NCI-H1105 (cell line): ENCODE measurements around the gene TSPAN18.
"Not testable (repeated sequence)": the region's sequence is repeated elsewhere in the genome, so short reads cannot be mapped to it uniquely, and the experiment has no call there.

Experiments
- DNase-seq: peaks from one replicate; lab custom pipeline; 2025; lab: John Stamatoyannopoulos, UW

Gene TSPAN18

DNA sequence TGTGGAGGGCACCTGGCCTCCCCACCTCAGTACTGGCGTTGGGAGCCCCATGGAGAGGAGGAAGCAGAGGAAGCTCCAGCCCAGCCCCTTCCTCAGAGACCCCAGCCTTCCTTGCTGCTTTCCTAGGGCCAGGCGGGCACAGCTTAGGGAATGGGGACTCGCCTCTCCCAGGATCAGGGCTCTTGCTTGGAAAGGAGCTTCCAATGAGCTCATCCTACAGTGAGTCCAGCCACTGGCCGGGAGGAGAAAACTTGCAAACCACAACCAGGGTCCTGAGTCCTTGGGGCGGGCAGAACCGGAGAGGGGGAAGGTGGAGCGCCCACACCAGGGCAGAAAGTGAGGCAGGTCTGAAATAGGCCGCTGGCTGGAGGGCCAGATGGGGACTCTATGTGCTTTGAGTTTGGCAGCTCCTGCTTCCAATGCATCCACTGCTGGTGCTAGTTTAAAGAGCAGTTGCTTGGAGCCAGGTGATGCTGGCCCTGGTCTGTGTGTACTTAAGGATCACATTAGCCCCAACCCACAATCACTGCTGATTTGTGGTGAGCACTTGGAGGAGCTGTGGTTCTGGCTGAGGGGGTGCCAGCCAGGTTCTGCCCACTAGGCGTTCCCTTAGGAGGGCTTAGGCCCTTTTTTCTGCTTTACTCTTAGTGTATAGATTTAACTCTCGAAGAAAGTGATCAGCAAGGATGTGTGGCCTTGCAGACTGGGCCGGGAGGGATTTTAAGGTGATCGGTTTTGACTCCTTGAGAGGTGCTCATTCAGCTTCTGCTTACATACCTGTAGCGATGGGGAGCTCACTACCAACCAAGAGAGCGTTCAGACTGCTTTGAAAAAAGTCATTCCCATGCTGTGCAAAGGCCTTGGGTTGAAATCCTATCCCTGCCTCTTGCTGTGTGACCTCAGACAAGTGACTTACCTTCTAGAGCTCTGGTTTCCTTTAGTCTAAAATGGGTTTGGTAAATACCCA lies 142.0 kb downstream of the TSPAN18 start:
- DNase-seq = no peak

DNA sequence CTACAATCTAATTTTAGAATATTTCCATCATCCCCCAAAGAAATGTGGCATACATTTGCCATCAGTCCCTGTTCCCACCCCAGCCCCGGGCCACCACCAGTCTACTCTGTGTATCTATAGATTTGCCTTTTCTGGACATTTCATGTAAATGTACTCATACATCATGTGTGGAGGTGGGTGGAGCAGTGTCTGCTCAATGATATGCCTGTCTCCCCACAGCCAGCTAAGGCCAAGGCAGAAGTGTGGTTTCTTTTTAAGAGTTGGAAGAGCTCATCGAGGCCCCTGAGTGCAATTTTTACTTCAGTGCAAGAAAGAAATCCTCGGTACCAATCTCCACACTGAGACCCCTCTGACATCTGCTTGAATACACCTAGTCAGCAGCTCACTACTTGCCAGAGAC lies 143.4 kb downstream of the TSPAN18 start:
- no peak for DNase-seq

GRCh38 chr11:44870615-44871176 lies 143.9 kb downstream of the TSPAN18 start:
- no peak for DNase-seq

DNA sequence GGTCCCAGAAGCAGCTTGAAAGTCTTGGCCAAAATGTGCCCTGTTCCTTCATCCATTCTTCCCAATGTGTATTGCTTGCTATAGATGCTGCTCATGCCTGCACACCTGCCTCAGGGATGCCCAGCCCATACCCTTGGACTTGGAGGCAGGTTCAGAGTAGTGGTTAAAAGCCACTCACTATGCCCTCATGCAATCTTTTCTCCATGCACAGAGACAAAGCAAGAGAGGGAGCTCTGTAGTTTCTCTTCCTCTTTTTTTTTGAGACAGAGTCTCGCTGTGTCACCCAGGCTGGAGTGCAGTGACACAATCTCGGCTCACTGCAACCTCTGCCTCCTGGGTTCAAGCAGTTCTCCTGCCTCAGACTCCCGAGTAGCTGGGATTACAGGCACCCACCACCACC lies 144.9 kb downstream of the TSPAN18 start:
- not testable (repeated sequence) for DNase-seq

GRCh38 chr11:44872556-44872955 lies 145.8 kb downstream of the TSPAN18 start:
- no peak for DNase-seq

GRCh38 chr11:44873537-44873936 lies 146.8 kb downstream of the TSPAN18 start:
- no peak for DNase-seq

GRCh38 chr11:44874284-44874683 lies 147.5 kb downstream of the TSPAN18 start:
- no peak for DNase-seq

GRCh38 chr11:44875037-44875436 lies 148.3 kb downstream of the TSPAN18 start:
- DNase-seq = no peak

GRCh38 chr11:44876194-44876723 lies 149.5 kb downstream of the TSPAN18 start:
- no peak for DNase-seq

GRCh38 chr11:44876906-44877305 lies 150.1 kb downstream of the TSPAN18 start:
- DNase-seq = no peak

DNA sequence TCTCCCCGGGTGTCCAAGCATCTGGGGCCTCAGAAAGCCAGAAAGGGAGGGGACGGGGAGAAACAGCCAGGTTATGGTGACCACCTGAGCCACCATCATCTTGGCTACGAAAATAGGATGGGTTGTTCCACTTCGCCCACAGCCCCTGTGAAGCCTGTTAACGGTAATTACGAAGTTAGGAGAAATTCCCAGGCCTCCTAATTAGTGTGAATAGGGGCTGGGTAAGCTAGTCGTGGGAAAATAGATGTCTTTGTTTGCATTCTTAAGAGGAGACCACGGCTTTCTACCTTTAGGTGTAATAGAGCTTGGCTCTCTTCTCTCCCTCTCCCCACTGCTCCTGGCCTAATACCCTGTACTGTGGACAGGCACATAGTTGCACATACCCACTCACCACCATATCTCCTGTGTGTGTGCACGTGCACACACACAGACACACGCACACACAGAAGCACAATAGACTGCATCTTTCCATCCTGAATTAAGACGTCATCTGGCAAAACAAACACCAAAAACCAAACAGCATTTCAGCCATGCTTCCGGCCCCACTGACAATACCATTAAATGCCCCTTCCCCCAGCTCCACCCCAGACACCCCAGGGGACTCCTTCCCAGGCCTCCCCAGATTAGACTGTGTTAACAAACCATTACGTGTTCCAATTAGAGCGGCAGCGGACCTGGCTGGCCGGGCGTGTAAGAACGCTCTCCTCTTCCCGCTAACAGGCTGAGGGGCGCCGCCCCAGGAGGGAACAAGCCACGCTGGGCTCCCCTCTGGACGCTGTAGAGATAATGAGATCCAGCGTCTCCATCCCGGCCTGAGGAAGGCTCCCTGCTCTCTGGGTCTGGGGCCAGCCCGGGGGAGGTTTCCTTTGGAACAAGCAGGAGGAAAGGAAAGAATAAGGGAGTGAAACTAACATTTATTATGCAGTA lies 151.1 kb downstream of the TSPAN18 start:
- no peak for DNase-seq

DNA sequence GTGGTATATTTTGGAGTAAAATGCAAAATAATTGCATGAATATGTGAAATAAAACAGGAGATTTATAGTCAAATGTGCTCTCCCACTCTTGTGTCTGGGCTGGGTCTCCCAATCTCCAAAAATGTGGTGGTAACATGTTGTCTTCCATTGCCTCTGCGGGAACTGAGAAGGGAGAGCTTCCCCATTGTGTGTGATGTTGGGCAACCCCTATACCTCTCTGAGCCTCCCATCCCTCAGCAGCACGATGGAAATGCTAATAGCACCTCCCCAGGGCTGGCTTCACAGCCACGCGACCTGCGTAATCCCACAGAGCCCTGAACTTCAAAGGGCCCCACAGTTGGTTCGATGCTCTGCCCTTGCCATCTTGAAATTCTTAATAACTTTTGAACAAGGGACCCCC lies 151.9 kb downstream of the TSPAN18 start:
- DNase-seq = no peak

DNA sequence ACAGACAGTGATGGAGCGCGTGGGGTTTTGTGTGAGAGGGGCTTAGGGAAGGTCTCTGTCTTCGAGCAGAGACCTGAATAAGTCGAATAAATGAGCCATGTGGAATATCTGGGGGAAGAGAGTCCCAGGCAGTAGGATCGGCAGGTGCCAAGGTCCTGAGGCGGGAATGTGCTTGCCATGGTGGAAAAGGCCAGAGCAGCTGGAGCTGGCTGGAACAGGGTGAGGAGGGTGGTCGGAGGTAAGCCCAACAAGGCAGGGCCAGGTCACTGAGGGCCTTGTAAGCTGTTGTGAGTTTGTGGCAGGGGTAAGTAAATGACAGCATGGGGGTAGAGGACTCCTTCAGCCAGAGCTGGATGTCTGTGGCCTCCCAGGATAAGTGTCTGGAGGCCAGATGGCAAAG lies 152.7 kb downstream of the TSPAN18 start:
- DNase-seq = no peak

DNA sequence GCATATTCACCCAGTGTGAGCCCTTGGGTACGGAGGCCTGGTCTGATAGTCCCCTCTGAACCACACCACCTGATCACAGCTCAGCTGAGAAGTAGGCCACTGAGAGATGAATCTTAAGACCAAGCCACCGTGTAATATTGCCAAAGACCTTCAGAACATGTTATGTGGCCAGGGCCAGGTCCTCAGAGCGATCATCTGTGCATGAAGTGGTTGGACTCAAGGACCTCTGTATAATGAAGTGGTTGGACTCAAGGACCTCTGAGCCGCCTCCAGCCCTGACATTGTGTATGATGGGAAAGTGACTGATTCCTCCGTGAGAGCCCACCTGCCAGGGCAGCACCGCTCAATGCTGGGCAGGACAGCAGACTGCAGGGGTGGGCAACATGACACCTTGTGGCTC lies 153.7 kb downstream of the TSPAN18 start:
- no peak for DNase-seq

DNA sequence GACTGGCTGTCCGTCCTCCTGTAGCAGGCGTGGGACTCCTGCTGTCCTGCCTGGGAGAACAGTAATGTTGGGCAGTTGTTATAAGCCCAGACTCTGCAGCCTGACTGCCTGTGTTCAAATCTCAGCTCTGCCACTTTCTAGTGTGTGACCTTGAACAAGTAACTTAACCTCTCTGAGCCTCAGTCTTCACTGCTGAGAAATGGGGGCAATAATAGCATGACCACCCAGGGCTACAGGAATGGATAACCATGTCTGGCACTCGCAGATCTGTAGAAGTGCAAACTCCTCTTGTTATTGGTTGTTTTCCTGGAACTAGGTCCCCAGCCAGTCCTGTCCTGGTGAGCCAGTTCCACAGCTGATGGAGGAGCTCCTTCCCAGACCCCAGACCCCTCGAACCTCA lies 154.2 kb downstream of the TSPAN18 start:
- DNase-seq = no peak

DNA sequence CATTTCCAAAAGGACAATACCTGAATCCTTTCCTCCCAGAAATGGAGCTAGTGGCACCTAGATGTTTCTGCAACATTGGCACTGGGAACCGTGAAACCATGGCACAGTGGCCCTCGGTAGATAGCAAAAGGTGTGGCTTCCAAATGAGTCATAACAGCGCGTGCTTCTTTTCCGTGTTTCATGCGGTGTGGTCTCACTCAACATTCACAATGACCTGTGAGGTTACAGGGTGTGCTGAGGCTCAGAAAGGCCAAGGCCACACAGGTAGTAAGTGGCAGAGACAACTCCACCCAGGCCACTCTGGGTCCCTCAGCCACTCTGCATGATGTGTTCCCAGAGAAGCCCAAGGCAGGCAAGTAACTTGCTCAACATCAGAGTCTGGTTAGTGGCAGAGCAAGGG lies 156.5 kb downstream of the TSPAN18 start:
- DNase-seq = no peak

GRCh38 chr11:44884056-44884455 lies 157.3 kb downstream of the TSPAN18 start:
- DNase-seq = no peak

- DNase-seq = no peak
Observed at GRCh38 chr11:44885065-44885810, 158.5 kb downstream of the TSPAN18 start.

- DNase-seq = no peak
Observed at GRCh38 chr11:44885919-44886789, 159.4 kb downstream of the TSPAN18 start.

DNA sequence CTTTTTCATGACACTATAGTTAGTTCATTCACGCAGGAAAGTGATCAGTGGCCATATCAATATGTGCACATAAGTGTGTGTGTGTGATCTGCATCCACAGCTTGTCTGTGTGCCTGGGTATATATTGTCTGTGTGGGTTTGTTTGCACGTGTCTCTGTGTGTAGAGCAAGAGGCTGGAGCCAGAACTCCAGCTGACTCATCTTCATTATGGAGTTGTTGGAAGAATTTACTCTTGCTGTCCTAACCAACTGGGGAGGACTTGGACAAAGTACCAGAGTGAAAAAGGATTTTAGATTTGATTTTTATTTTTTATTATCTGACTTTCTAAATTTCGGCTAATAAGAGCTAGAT lies 160.0 kb downstream of the TSPAN18 start:
- no peak for DNase-seq

GRCh38 chr11:44887636-44888035 lies 160.9 kb downstream of the TSPAN18 start:
- no peak for DNase-seq
